Subcutaneous adipose tissue (tissue), 4 donors: Measurements from ENCODE around the gene MYCL. TPM values are rescaled to one million over a fixed set of nuclear protein-coding genes. Genes with fewer than 3 reads are reported as not detected.

Experiments used
- CTCF ChIP-seq: fragments of 450-650 bp; IDR thresholded peaks from one replicate; pipeline ENCODE4 v1.5.1; 2016; ENCODE audit warnings: low read depth, mild to moderate bottlenecking, control low read depth, antibody characterized with exemption, moderate library complexity
- total RNA-seq, 4 donors: library from RNA; depleted of rRNA; stranded (reverse); fragments of >200 nt; gene quantifications; one replicate each; pipeline ENCODE4 v1.1.0, GENCODE V29; 2016

Gene MYCL
- total RNA-seq, 4 donors from 2014 or later, result 0.22 to 0.57 (median 0.34) TPM; not detected in 1

GRCh38 chr1:39900662-39901463 is 854 bp downstream of the MYCL start:
- TF ChIP-seq CTCF, result no peak

- no peak for TF ChIP-seq CTCF
Observed at GRCh38 chr1:39899611-39900538, 1.8 kb downstream of the MYCL start.

GRCh38 chr1:39898648-39899603 is 2.8 kb downstream of the MYCL start:
- TF ChIP-seq CTCF, result no peak

GRCh38 chr1:39898191-39898590 is 3.5 kb downstream of the MYCL start:
- no peak for TF ChIP-seq CTCF

GRCh38 chr1:39896909-39897685 is 4.6 kb downstream of the MYCL start:
- no peak for TF ChIP-seq CTCF

GRCh38 chr1:39895731-39896480 is 5.8 kb downstream of the MYCL start:
- TF ChIP-seq CTCF, result no peak
